ENCODE results near the gene C13orf46.

- TF ChIP-seq CTCF (IDR thresholded peaks at IDR 0.05; ENCODE audit: poor library complexity): no peak
- TF ChIP-seq EZH2 (IDR thresholded peaks at IDR 0.05; ENCODE audit: borderline replicate concordance): no peak
- no peak for TF ChIP-seq EZH2phosphoT487 (IDR thresholded peaks at IDR 0.05; ENCODE audit: low read depth, severe bottlenecking, unreplicated experiment)
These were observed 61.3 kb downstream of the C13orf46 start for GRCh38 chr13:113912596-113912995.
